Astrocyte (in vitro differentiated cells and primary cell): ENCODE results near the gene EDN3. TPM values are rescaled to one million over a fixed set of nuclear protein-coding genes. Genes with fewer than 3 reads are reported as not detected.

Source experiments
- DNase-seq: peaks from one replicate; pipeline ENCODE4 v3.0.0-alpha.2; 2010; ENCODE audit warnings: low read depth
- FAIRE-seq: peaks from 2 replicates; lab custom pipeline; 2011; peaks lifted over from hg19 to GRCh38; lab: Jason Lieb, UNC
- H2AFZ ChIP-seq: 2 replicates; pipeline ENCODE4 v1.6.0; 2012; ENCODE audit warnings: low read depth, low read length, inconsistent platforms
- H3K27ac ChIP-seq: 2 replicates; pipeline ENCODE4 v1.5.1; 2011; ENCODE audit warnings: low read depth, low read length, inconsistent platforms
- H3K27me3 ChIP-seq: 2 replicates; pipeline ENCODE4 v1.6.0; 2011; ENCODE audit warnings: low read length, inconsistent platforms; ENCODE audit not compliant: insufficient read depth
- H3K36me3 ChIP-seq: 2 replicates; pipeline ENCODE4 v1.5.1; 2011; ENCODE audit warnings: low read length, inconsistent platforms; ENCODE audit not compliant: insufficient read depth
- H3K4me1 ChIP-seq: 2 replicates; pipeline ENCODE4 v1.5.1; 2011; ENCODE audit warnings: low read length, inconsistent platforms; ENCODE audit not compliant: insufficient read depth
- H3K4me2 ChIP-seq: 2 replicates; pipeline ENCODE4 v1.6.0; 2012; ENCODE audit warnings: low read length, inconsistent platforms
- H3K4me3 ChIP-seq: 2 replicates; pipeline ENCODE4 v1.5.1; 2011; ENCODE audit warnings: low read depth, mild to moderate bottlenecking, low read length, inconsistent platforms; ENCODE audit not compliant: insufficient read depth
- H3K79me2 ChIP-seq: 2 replicates; pipeline ENCODE4 v1.6.0; 2012; ENCODE audit warnings: mild to moderate bottlenecking, low read length, inconsistent platforms; ENCODE audit not compliant: insufficient read depth
- H3K9ac ChIP-seq: 2 replicates; pipeline ENCODE4 v1.6.0; 2012; ENCODE audit warnings: mild to moderate bottlenecking, low read length, inconsistent platforms
- H3K9me3 ChIP-seq: 2 replicates; pipeline ENCODE4 v1.5.1; 2012; ENCODE audit warnings: low read depth, mild to moderate bottlenecking, low read length, inconsistent platforms; ENCODE audit not compliant: insufficient read depth
- H4K20me1 ChIP-seq: 2 replicates; pipeline ENCODE4 v1.6.0; 2012; ENCODE audit warnings: low read length, inconsistent platforms; ENCODE audit not compliant: insufficient read depth
- H3K27ac Mint-ChIP-seq: one replicate; pipeline ENCODE4 v1.8.0; 2021; ENCODE audit warnings: mild to moderate bottlenecking, mixed read lengths; ENCODE audit not compliant: unreplicated experiment
- H3K27me3 Mint-ChIP-seq: one replicate; pipeline ENCODE4 v1.8.0; 2021; ENCODE audit warnings: low read depth, mixed read lengths; ENCODE audit not compliant: unreplicated experiment
- H3K36me3 Mint-ChIP-seq: one replicate; pipeline ENCODE4 v1.8.0; 2021; ENCODE audit warnings: low read depth, mixed read lengths; ENCODE audit not compliant: unreplicated experiment
- H3K4me1 Mint-ChIP-seq: one replicate; pipeline ENCODE4 v1.8.0; 2021; ENCODE audit warnings: low read depth, mixed read lengths; ENCODE audit not compliant: unreplicated experiment
- H3K4me3 Mint-ChIP-seq: one replicate; pipeline ENCODE4 v1.8.0; 2021; ENCODE audit warnings: mild to moderate bottlenecking, moderate library complexity, mixed read lengths; ENCODE audit not compliant: unreplicated experiment
- H3K9me3 Mint-ChIP-seq: one replicate; pipeline ENCODE4 v1.8.0; 2021; ENCODE audit warnings: mild to moderate bottlenecking, mixed read lengths; ENCODE audit not compliant: unreplicated experiment
- CTCF ChIP-seq: IDR thresholded peaks from 2 replicates; pipeline ENCODE4 v1.5.1; 2011; ENCODE audit warnings: low read depth, mild to moderate bottlenecking, inconsistent platforms, low read length, moderate library complexity; ENCODE audit not compliant: insufficient read depth
- EZH2 ChIP-seq: IDR thresholded peaks from 2 replicates; pipeline ENCODE4 v1.6.1; 2012; ENCODE audit warnings: mild to moderate bottlenecking, low read length, inconsistent platforms; ENCODE audit not compliant: insufficient read depth
- total RNA-seq: library from RNA; stranded (reverse); gene quantifications from 2 replicates; pipeline ENCODE4 v1.2.1, GENCODE V29; 2021

Gene EDN3
- total RNA-seq, 1 donor from 2014 or later = not detected

DNA sequence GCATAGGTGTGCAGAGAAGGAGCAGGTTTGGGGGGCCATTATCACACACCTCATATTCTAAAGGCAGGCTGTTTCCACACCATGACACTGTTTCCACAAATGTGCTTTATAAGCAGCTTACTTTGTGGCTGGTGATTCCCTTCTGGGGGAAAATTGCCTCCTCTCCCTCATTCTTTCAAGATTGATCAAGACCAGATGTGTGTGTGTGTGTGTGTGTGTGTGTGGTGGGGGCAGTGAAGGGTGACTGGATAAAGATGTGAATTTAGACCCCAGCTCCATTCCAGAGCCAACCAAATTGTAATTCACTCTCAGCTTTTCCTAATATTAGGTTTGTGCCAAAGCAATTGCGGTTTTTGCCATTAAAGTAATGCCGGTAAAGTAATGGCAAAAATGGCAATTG is 45.6 kb downstream of the EDN3 start:
- no peak for FAIRE-seq

DNA sequence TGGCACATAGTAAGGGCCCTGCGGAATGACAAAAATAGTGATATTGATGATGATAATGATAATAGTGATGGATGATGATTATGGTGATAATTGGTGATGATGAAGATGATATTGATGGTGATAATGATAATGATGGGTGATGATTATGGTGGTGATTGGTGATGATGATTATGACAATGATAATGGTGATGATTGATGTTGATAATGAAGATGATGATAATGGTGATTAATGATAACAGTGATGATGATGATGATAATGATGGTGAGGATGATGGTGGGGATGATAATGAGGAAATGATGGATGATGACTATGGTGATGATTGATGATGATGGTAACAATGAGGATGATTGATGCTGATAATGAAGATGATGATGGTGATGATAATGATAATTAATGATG is 48.9 kb downstream of the EDN3 start:
- Histone ChIP-seq H3K4me2 (no peak overlapping the region), H3K36me3 (no peaks in the 10 kb centered on the region), H2AFZ (no peak overlapping the region), H3K4me3 (no peak overlapping the region), H3K79me2 (no peaks in the 10 kb centered on the region), H3K9ac (no peak overlapping the region), H3K27ac (no peak overlapping the region), H3K27me3 (no peaks in the 10 kb centered on the region), H3K4me1 (no peaks in the 10 kb centered on the region), H4K20me1 (no peaks in the 10 kb centered on the region), H3K9me3 (peaks cover 4% of the 10 kb centered on the region)
- peaks cover 38% of the 10 kb centered on the region for H3K27me3 Mint-ChIP-seq
- no peaks in the 10 kb centered on the region for H3K36me3 Mint-ChIP-seq
- no peak overlapping the region for H3K4me3 Mint-ChIP-seq
- H3K4me1 Mint-ChIP-seq = peaks cover 3% of the 10 kb centered on the region
- DNase-seq (no peak), FAIRE-seq (no peak)
- TF ChIP-seq CTCF = no peak
- TF ChIP-seq EZH2 = no peak
- no peak overlapping the region for H3K27ac Mint-ChIP-seq
- H3K9me3 Mint-ChIP-seq = no peaks in the 10 kb centered on the region

More for the DNA sequence above, 45.6 kb downstream of the EDN3 start:
- H3K79me2 ChIP-seq = no peaks in the 10 kb centered on the region
- Mint-ChIP-seq H3K36me3 (no peaks in the 10 kb centered on the region), H3K27ac (no peak overlapping the region), H3K4me3 (no peak overlapping the region), H3K27me3 (peaks cover 29% of the 10 kb centered on the region), H3K9me3 (peaks cover 2% of the 10 kb centered on the region), H3K4me1 (no peaks in the 10 kb centered on the region)
- no peak for DNase-seq
- H3K9me3 ChIP-seq = peaks cover 13% of the 10 kb centered on the region
- H3K27ac ChIP-seq = no peak overlapping the region
- no peaks in the 10 kb centered on the region for H4K20me1 ChIP-seq
- no peak overlapping the region for H3K4me2 ChIP-seq
- H2AFZ ChIP-seq = no peak overlapping the region
- H3K36me3 ChIP-seq = no peaks in the 10 kb centered on the region
- no peak overlapping the region for H3K9ac ChIP-seq
- TF ChIP-seq CTCF (no peak), EZH2 (no peak)
- no peaks in the 10 kb centered on the region for H3K4me1 ChIP-seq
- no peak overlapping the region for H3K4me3 ChIP-seq
- no peaks in the 10 kb centered on the region for H3K27me3 ChIP-seq

- no peaks in the 10 kb centered on the region for H3K79me2 ChIP-seq
- Mint-ChIP-seq H3K9me3 (no peaks in the 10 kb centered on the region), H3K27ac (no peak overlapping the region), H3K4me1 (peaks cover 3% of the 10 kb centered on the region), H3K4me3 (no peak overlapping the region), H3K27me3 (peaks cover 34% of the 10 kb centered on the region), H3K36me3 (no peaks in the 10 kb centered on the region)
- no peak overlapping the region for H3K27ac ChIP-seq
- no peak for DNase-seq
- H3K4me3 ChIP-seq = no peak overlapping the region
- no peaks in the 10 kb centered on the region for H3K4me1 ChIP-seq
- H3K4me2 ChIP-seq = no peak overlapping the region
- no peak for TF ChIP-seq CTCF
- TF ChIP-seq EZH2 = no peak
- no peaks in the 10 kb centered on the region for H3K9me3 ChIP-seq
- H3K36me3 ChIP-seq = no peaks in the 10 kb centered on the region
- H3K9ac ChIP-seq = no peak overlapping the region
- H2AFZ ChIP-seq = no peak overlapping the region
- no peaks in the 10 kb centered on the region for H3K27me3 ChIP-seq
- no peak for FAIRE-seq
- H4K20me1 ChIP-seq = no peaks in the 10 kb centered on the region
These were observed 50.1 kb downstream of the EDN3 start for GRCh38 chr20:59350330-59351156.
